ENCODE data around the gene TBC1D8.
A peak's percentile ranks its signal among the peaks of the same experiment; 100 is the strongest.
"Not testable (repeated sequence)": the region's sequence is repeated elsewhere in the genome, so short reads cannot be mapped to it uniquely, and the experiment has no call there.

The TBC1D8 gene

DNA sequence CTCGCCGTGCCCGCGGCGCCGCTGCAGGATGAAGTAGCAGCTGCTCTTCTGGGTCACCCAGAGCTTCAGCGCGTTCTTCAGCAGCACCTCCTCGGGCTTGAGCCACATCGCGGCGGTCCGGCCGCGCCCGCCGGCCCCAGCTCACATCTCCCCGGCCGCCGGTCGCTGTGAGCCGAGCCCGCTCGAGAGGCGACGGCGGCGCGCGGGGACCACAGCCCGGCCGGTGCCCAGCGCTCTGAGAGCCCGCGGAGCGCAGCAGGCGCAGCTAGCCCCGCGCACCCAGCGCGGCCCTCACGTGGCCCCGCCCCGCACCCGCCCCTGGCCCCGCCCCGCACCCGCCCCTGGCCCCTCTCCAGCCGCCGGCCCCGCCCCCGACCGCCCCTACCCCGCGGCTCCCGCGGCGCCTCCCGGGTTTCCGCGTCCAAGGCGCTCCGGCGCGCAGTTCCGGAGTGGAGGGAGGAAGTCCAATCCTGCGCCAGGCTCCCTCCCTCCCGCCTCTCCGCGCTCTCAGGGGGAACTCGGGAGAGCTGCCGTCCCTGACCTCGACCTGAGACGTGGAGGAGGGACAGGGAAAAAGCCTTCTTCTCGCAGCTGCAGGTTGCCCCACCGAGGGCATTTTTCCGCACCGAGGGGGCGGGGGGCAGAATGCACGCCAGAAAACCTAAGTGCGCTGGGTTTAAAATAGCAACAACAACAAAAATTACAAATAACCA is at the start of gene TBC1D8:
Gene TBC1D8, minus strand, starts transcription at position 237 of the 713 bp plus-strand sequence. Its CDS starts 129 bp downstream, at position 108.
- peak; percentile 54 for DNase-seq (ENCODE audit: low spot score)

DNA sequence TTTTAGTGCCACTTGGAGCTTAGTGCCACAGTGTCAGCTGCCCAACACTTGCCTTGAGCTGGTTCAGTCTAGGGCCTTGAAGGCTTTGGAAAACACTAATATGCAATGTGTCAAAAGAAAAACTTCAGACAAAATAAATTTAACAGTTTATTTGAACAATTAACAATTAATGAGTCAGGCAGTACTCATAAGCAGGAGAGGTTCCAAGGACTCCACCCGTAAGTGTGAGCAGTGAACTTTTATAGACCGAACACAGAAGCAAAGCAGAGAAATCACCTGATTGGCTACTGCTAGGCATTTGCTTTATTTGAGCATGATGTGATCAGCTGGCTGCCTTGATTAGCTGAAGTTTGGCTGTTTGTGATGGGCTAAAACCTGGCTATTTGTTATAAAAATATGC is 49.5 kb upstream of the TBC1D8 start:
- no peak for DNase-seq (ENCODE audit: low spot score)

GRCh38 chr2:101199251-101199791 is 48.1 kb upstream of the TBC1D8 start:
- DNase-seq (ENCODE audit: low spot score) = no peak

DNA sequence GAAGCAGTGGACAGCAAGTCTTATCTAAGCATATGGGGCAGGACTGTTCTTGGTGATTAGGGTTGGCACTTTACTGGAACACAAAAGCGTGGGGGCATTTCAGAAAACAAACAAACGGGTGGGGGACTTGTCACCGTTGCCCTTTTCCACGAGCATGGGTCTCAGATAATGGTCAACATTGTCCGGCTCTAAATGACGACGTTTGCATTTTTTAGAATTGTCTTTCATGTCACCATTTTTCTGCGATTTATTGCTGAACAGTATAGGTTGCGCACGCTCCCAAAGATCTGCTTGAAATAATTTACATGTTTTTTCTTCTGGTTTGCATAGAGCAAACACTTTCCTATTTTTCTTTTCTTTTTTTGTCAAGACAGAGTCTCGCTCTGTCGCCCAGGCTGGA is 46.6 kb upstream of the TBC1D8 start:
- no peak for DNase-seq (ENCODE audit: low spot score)

DNA sequence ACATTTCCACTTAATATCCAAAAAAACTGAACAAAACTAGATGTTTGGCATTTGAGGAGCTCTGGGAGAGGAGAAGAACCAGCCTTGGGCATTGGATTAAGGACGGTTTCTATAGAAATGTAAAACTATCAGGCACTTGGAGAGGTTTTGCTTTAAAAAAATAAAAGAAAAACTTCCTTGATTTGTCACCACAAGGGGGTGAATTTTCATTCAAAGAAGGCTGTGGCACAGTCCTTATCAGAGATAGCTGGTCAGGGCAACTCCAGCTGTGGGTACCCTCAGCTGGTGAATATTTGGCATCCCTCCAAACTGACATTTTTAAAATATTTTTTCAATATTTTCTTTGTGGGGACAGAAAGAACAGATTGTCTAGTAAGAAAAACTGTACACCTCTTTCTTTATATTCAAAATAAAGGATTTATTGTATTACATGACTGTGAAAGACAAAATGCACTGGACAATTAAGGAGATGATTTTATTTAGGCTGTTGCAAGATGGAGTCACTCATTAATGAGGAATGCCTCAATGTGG is 46.1 kb upstream of the TBC1D8 start:
- DNase-seq (ENCODE audit: low spot score) = no peak

- DNase-seq (ENCODE audit: low spot score) = no peak
Observed at GRCh38 chr2:101195871-101196661, 44.9 kb upstream of the TBC1D8 start.

DNA sequence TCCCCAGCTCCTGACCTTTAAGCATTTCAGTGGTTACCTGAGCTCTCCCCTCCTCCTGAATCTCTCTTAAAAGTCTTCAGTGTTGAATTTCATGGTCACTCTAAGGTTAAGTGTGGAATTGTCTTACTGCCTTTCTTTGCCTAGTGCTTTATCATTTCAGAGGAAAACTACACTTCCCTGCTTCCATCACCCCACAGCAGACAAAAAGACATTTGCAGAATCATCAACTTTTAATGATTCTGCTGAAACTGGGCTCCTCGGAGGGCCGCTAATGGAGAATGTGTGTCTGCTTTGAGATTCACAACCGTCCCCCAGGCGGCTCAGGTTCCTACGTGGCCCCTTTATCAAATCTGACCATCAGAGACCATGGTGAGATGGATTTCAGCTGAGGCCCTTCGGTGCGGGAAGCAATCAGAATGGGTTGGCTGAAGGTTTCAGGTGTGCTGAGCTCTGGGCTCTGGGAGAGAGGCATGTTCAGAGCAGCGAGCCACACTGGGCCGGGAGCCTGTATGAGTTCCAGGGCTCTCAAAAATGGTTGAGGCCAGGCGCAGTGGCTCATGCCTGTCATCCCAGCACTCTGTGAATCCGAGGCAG is 41.9 kb upstream of the TBC1D8 start:
- no peak for DNase-seq (ENCODE audit: low spot score)

DNA sequence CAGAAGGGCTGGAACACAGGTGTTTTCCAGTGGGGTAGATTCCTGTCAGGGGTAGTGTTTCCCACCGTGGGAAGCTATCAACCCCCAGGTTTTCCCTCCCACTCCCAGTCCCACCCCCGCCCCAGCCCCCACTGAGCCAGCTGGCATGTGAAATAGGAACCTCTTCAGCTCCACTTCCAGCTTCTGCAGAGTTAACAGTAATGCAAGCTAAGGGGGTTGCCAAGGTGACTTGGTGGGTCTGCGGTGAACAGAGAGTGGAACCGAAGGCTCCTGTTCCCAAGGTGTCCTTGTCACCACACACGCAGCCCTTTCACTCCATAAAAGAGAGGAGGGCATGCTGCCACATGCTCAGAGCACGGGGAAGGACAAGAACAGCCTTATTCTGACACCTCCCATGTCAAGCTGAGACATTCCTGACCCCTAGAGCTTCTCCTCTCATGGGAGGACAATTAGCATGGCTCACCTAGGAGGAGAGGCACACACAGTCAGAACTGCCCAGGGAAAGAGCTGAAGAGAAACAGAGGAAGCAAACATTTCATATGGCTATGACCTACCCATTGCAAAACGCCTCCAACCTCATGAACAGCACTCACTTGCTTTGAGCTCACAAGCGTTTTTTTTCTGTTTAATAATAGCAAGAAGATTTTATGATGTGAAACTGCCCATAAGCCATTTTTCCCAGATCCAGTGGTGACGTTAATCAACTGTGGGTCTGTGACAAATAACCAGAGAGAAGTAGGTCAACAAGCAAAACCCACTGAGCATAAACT is 39.8 kb upstream of the TBC1D8 start:
- DNase-seq (ENCODE audit: low spot score) = no peak

- no peak for DNase-seq (ENCODE audit: low spot score)
Observed at GRCh38 chr2:101188683-101189405, 37.7 kb upstream of the TBC1D8 start.

- no peak for DNase-seq (ENCODE audit: low spot score)
Observed at GRCh38 chr2:101187131-101187530, 35.9 kb upstream of the TBC1D8 start.

GRCh38 chr2:101185656-101186055 is 34.5 kb upstream of the TBC1D8 start:
- no peak for DNase-seq (ENCODE audit: low spot score)

- no peak for DNase-seq (ENCODE audit: low spot score)
Observed at GRCh38 chr2:101185085-101185484, 33.9 kb upstream of the TBC1D8 start.

GRCh38 chr2:101179982-101180381 is 28.8 kb upstream of the TBC1D8 start:
- no peak for DNase-seq (ENCODE audit: low spot score)

DNA sequence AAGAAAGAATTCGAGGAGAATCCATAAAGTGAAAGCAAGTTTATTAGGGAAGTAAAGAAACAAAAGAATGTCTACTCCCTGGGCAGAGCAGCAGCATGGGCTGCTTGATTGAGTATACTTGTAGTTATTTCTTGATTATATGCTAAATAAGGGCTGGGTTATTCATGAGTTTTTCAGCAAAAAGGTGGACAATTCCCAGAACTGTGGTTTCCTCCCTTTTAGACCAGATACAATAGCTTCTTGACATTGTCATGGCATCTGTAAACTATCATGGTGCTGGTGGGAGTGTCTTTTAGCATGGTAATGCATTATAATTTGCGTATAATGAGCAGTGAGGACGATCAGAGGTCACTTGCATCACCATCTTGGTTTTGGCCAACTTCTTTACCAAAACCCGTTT is 25.6 kb upstream of the TBC1D8 start:
- no peak for DNase-seq (ENCODE audit: low spot score)

GRCh38 chr2:101175991-101176390 is 24.8 kb upstream of the TBC1D8 start:
- no peak for DNase-seq (ENCODE audit: low spot score)

- no peak for DNase-seq (ENCODE audit: low spot score)
Observed at GRCh38 chr2:101173707-101174295, 22.6 kb upstream of the TBC1D8 start.

- DNase-seq (ENCODE audit: low spot score) = not testable (repeated sequence)
Observed at GRCh38 chr2:101169822-101170221, 18.6 kb upstream of the TBC1D8 start.

- no peak for DNase-seq (ENCODE audit: low spot score)
Observed at GRCh38 chr2:101168706-101169105, 17.5 kb upstream of the TBC1D8 start.

DNA sequence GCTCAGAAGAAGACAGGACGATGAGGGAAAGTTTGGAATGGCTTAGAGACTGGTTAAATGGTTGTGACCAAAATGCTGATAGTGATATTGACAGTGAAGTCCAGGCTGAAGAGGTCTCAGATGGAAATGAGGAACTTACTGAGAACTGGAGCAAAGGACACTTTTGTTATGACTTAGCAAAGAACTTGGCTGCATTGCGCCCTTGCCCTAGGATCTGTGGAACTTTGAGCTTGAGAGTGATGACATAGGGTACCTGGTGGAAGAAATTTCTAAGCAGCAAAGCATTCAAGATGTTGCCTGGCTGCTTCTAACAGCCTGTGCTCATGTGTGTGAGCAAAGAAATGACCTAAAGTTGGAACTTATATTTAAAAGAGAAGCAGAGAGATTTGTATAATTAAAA is 16.4 kb upstream of the TBC1D8 start:
- not testable (repeated sequence) for DNase-seq (ENCODE audit: low spot score)

DNA sequence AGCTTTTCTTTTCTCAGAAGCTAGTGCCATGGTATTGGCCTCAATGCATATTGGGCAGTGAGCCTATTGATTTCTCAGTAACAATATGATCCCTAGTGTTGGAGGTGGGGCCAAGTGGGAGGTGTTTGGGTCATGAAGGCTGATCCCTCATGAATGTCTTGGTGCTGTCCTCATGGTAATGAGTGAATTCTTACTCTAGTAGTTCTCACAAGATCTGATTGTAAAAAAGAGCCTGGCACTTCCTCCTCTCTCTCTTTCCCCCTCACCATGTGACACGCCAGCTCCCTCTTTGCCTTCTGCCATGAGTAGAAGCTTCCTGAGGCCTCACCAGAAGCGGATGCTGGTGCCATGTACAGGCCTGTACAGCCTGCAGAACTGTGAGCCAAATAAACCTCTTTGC is 12.8 kb upstream of the TBC1D8 start:
- DNase-seq (ENCODE audit: low spot score) = no peak
